Measurements from ENCODE around the gene PML.

- TF ChIP-seq CTCF (IDR thresholded peaks at IDR 0.05) = no peak
- no peak for TF ChIP-seq POLR2A (IDR thresholded peaks at IDR 0.05)
Measured at GRCh38 chr15:74032046-74032445, 37.5 kb downstream of the PML start.

Measured in ovary (tissue), 3 donors.